HCT116 (cell line): ENCODE measurements around the gene ZHX3.

ENCODE experiments used
- CEBPB ChIP-seq: IDR thresholded peaks from 2 replicates; pipeline ENCODE4 v1.6.1; 2012; ENCODE audit warnings: low read depth
- CTCF ChIP-seq, 3 experiments: fragments of 200-600 bp in 1 of 3; sonication (generic) in 1 of 3; IDR thresholded peaks in 2 of 3; conservative IDR thresholded peaks in 1 of 3; 2 replicates each; pipeline ENCODE4 v1.5.1; 2012 to 2017; ENCODE audit warnings: low read depth in 2 of 3, low read length in 2 of 3, antibody characterized with exemption in 1 of 3, borderline replicate concordance in 1 of 3, control low read depth in 1 of 3, mild to moderate bottlenecking in 1 of 3, mixed read lengths in 1 of 3, mixed run types in 1 of 3, moderate library complexity in 1 of 3; ENCODE audit not compliant: insufficient read depth in 1 of 3
- EGR1 ChIP-seq: IDR thresholded peaks from 2 replicates; pipeline ENCODE4 v1.6.1; 2012; ENCODE audit warnings: low read depth
- EZH2 ChIP-seq: fragments of 200-600 bp; sonication (generic); IDR thresholded peaks from 2 replicates; pipeline ENCODE4 v1.6.1; 2017; ENCODE audit warnings: antibody characterized with exemption, mixed run types
- POLR2AphosphoS5 ChIP-seq: IDR thresholded peaks from 2 replicates; pipeline ENCODE4 v1.6.1; 2011; ENCODE audit warnings: mild to moderate bottlenecking, low read depth, low read length, moderate library complexity
- SP1 ChIP-seq: IDR thresholded peaks from 2 replicates; pipeline ENCODE4 v1.6.1; 2012; ENCODE audit warnings: low read depth

GRCh38 chr20:41163821-41164220, 153.7 kb downstream of the ZHX3 start:
- TF ChIP-seq CTCF (IDR thresholded peaks at IDR 0.05 in 2 of 3, conservative IDR thresholded peaks at IDR 0.05 in 1 of 3; ENCODE audit: borderline replicate concordance in 1 of 3, insufficient read depth in 1 of 3, low read depth in 2 of 3, low read length in 2 of 3) (no peak), EGR1 (no peak), CEBPB (no peak), EZH2 (no peak), SP1 (no peak), POLR2AphosphoS5 (no peak)
